Left lung (tissue), 10 donors: ENCODE data around the gene WBP11. TPM values are rescaled to one million over a fixed set of nuclear protein-coding genes. Genes with fewer than 3 reads are reported as not detected.
"Not testable (repeated sequence)": the region's sequence is repeated elsewhere in the genome, so short reads cannot be mapped to it uniquely, and the experiment has no call there.

Experiments used
- ATAC-seq: fragments of 200-7000 bp; cut with Tn5 transposase; one replicate; pipeline ENCODE4 v1.9.1; 2020; ENCODE audit warnings: moderate library complexity
- DNase-seq, 4 donors: peaks; one replicate each; pipeline ENCODE4 v3.0.0-alpha.2; 2013 to 2020
- H3K27ac ChIP-seq, 2 donors: fragments of 200-600 bp; sonication (generic) in 1 of 2; one replicate each; pipeline versions ENCODE4 v1.5.0 to v1.8.0; 2020 to 2021
- H3K27me3 ChIP-seq, 2 donors: fragments of 200-600 bp; sonication (generic) in 1 of 2; one replicate each; pipeline versions ENCODE4 v1.5.0 to v1.8.0; 2020 to 2021
- H3K36me3 ChIP-seq, 2 donors: fragments of 200-600 bp; sonication (generic) in 1 of 2; one replicate each; pipeline versions ENCODE4 v1.5.0 to v1.8.0; 2020 to 2021
- H3K4me1 ChIP-seq, 2 donors: fragments of 200-600 bp; one replicate each; pipeline ENCODE4 v1.8.0; 2021
- H3K4me3 ChIP-seq, 2 donors: fragments of 200-600 bp; sonication (generic) in 1 of 2; one replicate each; pipeline versions ENCODE4 v1.5.0 to v1.8.0; 2020 to 2021; ENCODE audit warnings: mild to moderate bottlenecking in 1 of 2
- H3K9me3 ChIP-seq, 2 donors: fragments of 200-600 bp; sonication (generic) in 1 of 2; one replicate each; pipeline versions ENCODE4 v1.5.0 to v1.8.0; 2020 to 2021
- CTCF ChIP-seq, 2 donors: fragments of 200-600 bp; sonication (generic) in 1 of 2; IDR thresholded peaks; one replicate each; pipeline versions ENCODE4 v1.5.0 to v1.8.0; 2021; ENCODE audit warnings: antibody characterized with exemption in 2 of 2
- intact Hi-C, 2 donors: fragments of 100-400 bp; cut with DNase I; formaldehyde crosslinking; loops; one replicate each; pipeline versions ENCODE4 v1.11.2 to v1.14.2; 2022
- polyA plus RNA-seq, 6 donors: library from polyadenylated mRNA; unstranded; fragments of 120-200 nt; gene quantifications; one replicate each; pipeline ENCODE4 v1.2.1, GENCODE V29; 2013; ENCODE audit not compliant: insufficient read length in 6 of 6
- total RNA-seq, 2 donors: library from RNA; stranded (reverse); fragmentation: NEBNext Ultra II Directional; extraction: Animal tissue kit (Norgen Biotek cat#: 25700); gene quantifications; one replicate each; pipeline ENCODE4 v1.2.1, GENCODE V29; 2021
- donor health status: DM: no; HTN: yes; CAD: no.
- donor health status: DM: no; HTN: no; CAD: no.

The WBP11 gene
- total and polyA plus RNA-seq, 8 donors, result 38.6 to 105 (median 92.6) TPM

DNA sequence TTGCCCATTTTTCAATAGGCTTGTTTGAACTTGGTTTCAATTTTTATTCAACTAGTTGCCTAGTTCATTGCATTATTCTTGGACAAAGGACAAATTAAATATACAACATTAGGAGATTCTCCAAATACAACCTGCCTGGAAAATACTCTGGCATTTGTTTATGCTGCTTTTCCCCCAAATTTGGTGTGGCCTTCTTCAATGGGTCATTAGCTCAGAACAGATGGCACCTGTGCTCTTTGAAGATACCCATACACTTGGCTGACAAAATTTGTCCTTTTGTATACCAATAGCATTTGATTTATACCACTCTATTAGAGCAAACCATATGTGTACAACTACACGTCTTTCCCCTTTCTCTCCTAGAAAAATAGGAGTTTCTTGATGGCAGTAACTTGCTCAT lies 35.7 kb downstream of the WBP11 start:
- Histone ChIP-seq H3K4me3 (peak overlapping the region in 1 of 2 donors; percentile 79), H3K36me3 (no peaks in the 10 kb centered on the region), H3K27ac (no peak overlapping the region), H3K27me3 (peaks cover 0 to 9% of the 10 kb centered on the region in 2 donors), H3K9me3 (no peaks in the 10 kb centered on the region), H3K4me1 (peaks cover 0 to 13% of the 10 kb centered on the region in 2 donors)
- ATAC-seq (no peak), DNase-seq (no peak)
- intact Hi-C loops, result no loop called here
- no peak for TF ChIP-seq CTCF (IDR thresholded peaks at IDR 0.05)

- Histone ChIP-seq H3K9me3 (no peaks in the 10 kb centered on the region), H3K36me3 (no peaks in the 10 kb centered on the region), H3K27me3 (peaks cover 0 to 9% of the 10 kb centered on the region in 2 donors), H3K4me1 (peaks cover 0 to 8% of the 10 kb centered on the region in 2 donors), H3K4me3 (no peak overlapping the region), H3K27ac (no peak overlapping the region)
- TF ChIP-seq CTCF (IDR thresholded peaks at IDR 0.05), result no peak
- intact Hi-C loops, result no loop called here
- DNase-seq, result no peak
- ATAC-seq, result no peak
These were observed 36.5 kb downstream of the WBP11 start for GRCh38 chr12:14766649-14767215.

DNA sequence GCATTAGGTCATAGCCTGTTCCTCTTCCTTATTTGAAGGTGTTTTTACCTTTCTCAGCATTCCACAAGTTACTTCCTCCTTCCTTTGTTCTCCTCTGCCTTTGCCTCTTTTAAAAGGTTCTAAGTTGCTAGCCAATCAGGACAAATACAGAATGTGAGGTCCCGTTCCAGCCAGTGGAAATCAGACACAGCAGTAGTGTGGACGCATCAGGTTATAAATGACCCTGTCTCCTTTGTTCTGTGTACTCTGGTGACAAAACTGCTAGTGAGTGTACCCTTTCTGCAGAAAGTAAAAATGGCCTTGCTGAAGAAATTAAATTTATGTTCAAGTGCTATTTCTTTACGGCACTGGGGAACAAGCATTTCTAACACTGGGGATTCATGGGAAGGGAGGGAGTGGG lies 37.3 kb downstream of the WBP11 start:
- intact Hi-C loops, ATAC-seq: not testable (repeated sequence)

GRCh38 chr12:14765398-14765797 lies 37.9 kb downstream of the WBP11 start:
- TF ChIP-seq CTCF (IDR thresholded peaks at IDR 0.05), result no peak
- ATAC-seq, result no peak
- H3K27me3 ChIP-seq, result peaks cover 0 to 9% of the 10 kb centered on the region in 2 donors
- no peak overlapping the region for H3K27ac ChIP-seq
- no peak for DNase-seq
- H3K4me1 ChIP-seq, result peaks cover 0 to 7% of the 10 kb centered on the region in 2 donors
- H3K36me3 ChIP-seq, result no peaks in the 10 kb centered on the region
- intact Hi-C loops, result no loop called here
- no peak overlapping the region for H3K4me3 ChIP-seq
- H3K9me3 ChIP-seq, result peaks cover 0 to 3% of the 10 kb centered on the region in 2 donors

More for the DNA sequence above, 37.3 kb downstream of the WBP11 start:
- not testable (repeated sequence) for H3K27ac ChIP-seq, H3K9me3 ChIP-seq, H3K4me1 ChIP-seq, H3K4me3 ChIP-seq, DNase-seq, H3K27me3 ChIP-seq, H3K36me3 ChIP-seq

- H3K27ac ChIP-seq, DNase-seq, H3K27me3 ChIP-seq, H3K36me3 ChIP-seq, H3K9me3 ChIP-seq, intact Hi-C loops, H3K4me3 ChIP-seq, H3K4me1 ChIP-seq, ATAC-seq: not testable (repeated sequence)
These were observed 43.5 kb downstream of the WBP11 start for GRCh38 chr12:14759711-14760280.

GRCh38 chr12:14756334-14757143 lies 46.7 kb downstream of the WBP11 start:
- H3K36me3 ChIP-seq, result no peaks in the 10 kb centered on the region
- no peaks in the 10 kb centered on the region for H3K4me1 ChIP-seq
- TF ChIP-seq CTCF (IDR thresholded peaks at IDR 0.05), result peak in 1 of 2 donors; percentile 33
- DNase-seq (no peak), ATAC-seq (peak; percentile 50)
- no peak overlapping the region for H3K27ac ChIP-seq
- H3K4me3 ChIP-seq, result no peak overlapping the region
- H3K9me3 ChIP-seq, result peaks cover 0 to 4% of the 10 kb centered on the region in 2 donors
- H3K27me3 ChIP-seq, result no peaks in the 10 kb centered on the region
- intact Hi-C loops, result no loop called here
